NCI-H526 treated with DMSO at 0.1 percent for 48 hours (cell line): ENCODE results near the gene KRT35.
"Not testable (repeated sequence)": the region's sequence is repeated elsewhere in the genome, so short reads cannot be mapped to it uniquely, and the experiment has no call there.

Source experiments
- DNase-seq: peaks from one replicate; lab custom pipeline; 2025; lab: John Stamatoyannopoulos, UW

Gene KRT35

DNA sequence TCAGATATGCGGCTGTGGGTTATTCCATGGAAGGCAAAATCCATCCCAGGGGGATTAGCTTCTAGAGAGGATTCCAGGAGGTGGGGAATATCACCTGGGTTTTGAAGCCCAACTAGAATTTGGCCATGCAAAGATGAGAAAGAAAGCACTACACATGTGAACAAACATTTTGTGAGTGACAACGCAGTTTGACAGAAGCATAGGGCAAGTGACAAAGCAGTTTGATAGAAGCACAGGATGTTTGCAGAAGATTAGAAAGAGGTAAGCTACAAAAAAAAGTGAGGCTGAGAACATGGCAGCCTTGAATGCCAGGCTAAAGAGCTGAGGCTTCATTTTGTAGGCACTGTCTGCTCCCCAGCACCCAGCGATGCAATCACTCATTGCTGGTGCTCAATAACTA, 27.9 kb downstream of the KRT35 start:
- no peak for DNase-seq

DNA sequence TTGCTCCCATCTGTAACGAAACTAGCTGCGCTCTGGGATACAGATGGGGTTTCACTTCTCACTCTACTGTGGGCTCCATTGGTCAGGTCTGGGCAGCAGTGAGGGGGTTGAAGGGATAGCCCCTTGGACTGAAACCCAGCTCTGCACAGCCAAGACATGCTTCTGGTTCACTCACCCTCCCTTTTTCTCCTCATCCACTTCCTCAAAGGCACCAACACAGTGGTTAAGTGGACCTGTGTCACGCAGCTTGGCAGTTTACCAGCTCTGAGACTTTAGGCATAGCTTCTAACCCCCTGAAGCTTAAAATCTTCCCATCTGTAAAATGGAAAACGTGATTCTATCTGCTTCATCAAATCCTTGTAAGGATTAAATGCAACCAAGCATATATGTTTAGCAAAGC, 28.7 kb downstream of the KRT35 start:
- no peak for DNase-seq

DNA sequence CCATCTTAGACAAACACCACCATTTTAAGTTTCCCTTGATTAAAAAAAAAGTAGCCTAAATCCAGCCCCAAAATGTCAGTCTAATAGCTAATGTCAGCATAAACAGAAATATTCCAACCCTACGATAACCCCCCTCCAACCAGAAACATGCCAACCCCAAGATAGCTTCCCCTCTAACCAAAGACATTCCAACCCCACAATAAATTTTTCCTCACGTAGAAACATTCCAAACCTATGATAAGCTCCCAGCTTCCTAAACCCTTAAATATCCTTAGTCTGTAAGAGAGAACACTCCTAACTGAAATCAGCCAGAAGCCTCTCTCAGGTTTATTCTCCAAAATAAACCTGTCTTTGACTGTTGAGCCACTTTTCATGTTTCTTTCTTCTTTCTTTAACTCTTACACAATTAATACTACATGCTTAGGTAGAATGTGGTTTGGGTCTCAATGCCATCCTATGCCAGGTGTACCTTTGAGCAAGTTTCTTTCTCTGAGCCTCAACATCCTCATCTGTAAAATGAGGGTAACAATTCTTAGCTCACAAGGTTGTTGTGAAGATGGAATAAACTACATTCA, 29.7 kb downstream of the KRT35 start:
- no peak for DNase-seq

DNA sequence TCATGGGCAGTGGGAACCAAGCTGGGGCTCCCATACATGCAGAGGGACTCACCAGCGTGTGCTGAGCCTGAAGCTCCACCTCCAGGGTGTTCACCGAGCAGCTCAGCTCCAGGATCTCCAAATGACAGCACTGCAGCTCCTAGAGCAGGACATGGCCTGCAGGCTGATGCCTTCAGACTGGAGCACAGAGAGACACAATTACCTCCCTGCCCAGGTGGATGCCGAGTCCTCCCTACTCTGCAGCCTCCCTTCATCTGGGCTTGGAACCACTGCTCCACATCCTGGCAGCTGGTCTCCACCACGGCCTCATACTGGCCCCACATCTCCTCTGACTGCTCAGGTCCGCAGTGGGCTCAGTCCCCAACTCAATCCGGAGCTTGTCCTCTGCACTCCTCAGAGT, 31.9 kb downstream of the KRT35 start:
- DNase-seq = no peak

DNA sequence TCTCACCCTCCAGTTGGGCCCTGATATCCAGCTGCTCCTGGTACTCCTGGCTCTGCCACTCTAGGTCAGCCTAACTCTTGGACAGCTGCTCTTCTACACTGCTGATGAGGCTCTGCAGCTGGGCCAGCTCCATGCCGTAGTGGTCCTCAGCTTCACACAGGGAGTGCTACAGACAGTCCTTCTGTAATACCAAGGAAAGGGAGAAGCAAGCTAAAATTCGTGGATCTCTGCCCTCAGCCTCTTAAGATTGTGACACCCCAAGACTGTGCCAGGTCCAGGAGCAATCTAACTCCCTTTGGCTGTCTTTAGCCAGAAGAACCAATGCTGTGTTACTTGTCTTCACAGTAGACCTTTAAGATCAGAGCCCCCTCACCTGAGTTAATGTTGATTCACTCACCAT, 32.4 kb downstream of the KRT35 start:
- DNase-seq = no peak

DNA sequence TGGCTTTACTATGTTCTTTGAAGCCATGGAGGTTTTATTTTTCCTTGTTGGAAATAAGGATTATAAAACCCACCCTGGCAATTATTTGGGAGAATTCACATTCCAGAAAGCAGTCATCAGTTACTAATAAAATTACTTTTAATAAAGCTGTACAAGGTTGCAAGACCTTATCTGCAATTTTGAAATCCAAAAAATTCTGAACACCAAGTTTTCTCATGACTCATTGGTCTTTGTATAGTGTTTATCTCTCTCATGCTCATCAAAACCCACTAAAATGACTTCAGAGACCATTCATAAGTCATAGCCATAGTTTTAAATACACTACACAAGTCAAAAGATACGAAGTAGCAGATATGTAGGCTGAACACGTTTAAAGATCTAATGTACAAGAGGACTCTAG, 34.1 kb downstream of the KRT35 start:
- no peak for DNase-seq

DNA sequence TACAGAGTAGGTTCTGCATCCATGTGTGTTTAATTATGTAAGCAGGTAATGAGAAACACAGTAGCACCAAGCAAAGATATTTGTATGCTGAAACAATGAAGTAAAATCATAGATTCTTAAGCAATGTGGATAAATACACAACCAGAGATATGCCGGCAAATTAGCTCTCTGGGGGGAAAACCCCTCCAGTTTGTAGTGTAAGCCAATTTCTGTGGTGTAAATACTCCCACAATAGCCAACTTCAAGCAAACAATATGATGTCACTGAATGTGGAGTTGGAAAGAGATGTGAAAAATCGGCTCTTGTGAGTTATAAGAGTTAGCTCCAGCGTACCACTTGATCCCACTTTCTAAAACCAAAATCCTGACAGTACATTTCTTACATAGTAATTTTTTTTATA, 36.3 kb downstream of the KRT35 start:
- DNase-seq = no peak

DNA sequence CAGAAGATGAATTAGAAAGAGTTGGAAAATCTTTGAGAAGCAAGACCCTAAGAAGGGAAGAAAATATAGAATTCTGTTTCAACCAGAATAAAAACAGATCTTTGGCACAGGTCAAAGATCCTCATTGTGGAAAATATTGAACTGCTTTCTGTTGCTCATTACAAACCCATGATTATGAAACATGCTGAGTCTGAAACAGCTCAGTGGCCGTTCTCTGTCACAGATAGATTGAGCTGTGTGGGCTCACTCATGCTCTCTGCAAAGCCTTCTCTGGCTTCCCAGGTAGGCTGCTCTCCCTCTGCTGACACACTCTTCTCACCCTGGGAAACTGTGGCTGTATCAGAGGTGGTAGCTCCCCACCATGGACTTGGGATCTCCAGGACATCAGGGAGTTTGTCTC, 36.8 kb downstream of the KRT35 start:
- no peak for DNase-seq

DNA sequence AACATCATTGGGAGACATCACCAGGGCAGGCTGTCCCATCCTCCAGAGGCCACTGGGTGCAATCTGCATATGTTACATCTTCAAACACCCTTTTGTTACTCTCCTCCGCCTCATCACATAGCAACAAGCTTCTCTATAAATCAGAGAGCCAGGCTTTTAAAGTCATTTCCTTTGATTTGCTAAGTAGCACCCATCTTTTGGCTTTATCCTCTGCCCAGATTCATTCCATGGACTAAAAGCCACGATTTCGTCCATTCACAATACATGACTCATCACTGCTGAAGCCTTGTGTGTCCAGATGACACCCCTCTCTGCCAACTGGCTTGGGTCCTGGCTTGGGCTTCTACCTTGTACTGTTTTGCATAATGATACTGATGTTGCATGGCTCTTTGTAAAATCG, 38.2 kb downstream of the KRT35 start:
- no peak for DNase-seq

DNA sequence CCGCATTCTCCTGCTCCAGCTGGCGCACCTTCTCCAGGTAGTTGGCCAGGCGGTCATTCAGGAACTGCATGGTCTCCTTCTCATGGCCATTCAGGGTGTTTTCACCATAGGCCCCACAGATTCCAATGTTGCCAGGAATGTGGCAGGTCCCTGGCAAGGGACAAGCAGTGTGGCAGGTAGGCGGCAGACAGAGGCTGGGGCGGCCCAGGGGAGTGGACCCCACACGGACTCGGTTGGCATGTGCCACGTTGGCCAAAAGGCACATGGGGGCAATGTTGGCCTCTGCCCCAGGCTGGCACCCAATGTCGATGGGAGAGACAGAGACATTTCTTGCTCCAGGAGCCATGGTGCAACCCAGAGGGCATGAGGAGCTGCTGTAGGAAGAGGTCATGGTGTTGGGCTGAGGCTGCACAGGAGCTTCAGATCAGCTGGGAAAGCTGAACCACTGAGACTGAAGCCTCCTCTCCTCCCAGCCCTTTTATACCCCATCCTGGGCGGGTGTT, 40.4 kb downstream of the KRT35 start, which contains the start of gene KRT38:
Gene KRT38 (minus strand): TSS at position 453 of the 503 bp plus-strand sequence. CDS start 62 bp downstream, at position 391.
- DNase-seq = no peak

DNA sequence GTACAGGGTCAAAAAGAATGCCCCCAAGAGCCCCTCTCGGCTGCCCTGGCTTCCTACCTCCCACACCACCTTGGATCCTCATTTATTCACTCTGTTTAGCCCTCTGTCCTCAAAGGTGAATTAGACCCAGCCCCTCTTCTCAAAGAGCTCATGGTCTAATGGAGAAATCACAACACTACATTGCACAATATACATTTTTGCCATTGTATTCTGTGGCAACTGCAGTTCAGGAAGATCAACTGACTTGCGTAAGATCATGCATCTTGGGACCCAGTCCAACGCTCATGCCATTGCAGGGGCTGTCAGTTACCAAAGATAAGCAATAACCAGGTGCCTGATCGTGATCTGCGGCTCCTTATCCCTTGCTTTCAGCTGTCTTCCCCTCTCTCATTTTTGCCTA, 41.6 kb downstream of the KRT35 start:
- DNase-seq = no peak

DNA sequence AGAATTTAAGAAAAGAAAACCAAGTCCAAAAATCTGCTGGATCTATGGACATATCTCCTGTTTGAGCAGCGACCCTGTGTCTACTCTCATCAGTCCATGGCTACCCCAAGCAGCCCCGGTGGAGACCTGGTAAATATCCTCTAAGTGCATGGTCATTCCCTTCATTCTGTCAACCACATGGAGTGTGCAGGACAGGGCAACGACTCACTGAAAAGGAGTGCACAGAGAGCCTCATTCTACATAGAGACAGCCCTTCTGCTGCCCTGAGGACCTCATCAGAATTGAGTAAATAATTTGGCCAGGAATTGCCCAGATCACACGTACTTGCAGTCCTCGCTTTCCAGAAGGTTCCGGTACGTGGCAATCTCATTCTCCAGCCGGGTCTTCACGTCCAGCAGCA, 43.2 kb downstream of the KRT35 start:
- no peak for DNase-seq

DNA sequence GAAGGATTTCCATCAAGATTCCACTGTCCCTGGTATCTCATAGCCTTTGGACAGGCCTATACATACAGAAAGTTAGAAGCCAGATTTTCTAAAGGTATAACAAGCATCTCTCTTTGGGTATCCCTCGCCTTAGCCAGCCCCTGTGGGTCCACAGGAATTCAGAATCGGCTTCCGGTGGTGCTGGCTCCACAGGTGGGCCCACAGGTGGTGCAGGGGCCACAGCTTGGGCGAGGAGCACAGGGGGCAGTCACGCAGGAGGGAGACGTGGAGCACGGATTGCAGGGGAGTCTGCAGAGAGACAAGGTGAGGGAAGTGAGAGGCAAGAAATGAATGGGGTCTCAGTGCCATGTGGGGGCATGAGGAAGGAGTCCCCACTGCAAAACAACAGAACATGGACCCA, 43.7 kb downstream of the KRT35 start:
- DNase-seq = no peak

DNA sequence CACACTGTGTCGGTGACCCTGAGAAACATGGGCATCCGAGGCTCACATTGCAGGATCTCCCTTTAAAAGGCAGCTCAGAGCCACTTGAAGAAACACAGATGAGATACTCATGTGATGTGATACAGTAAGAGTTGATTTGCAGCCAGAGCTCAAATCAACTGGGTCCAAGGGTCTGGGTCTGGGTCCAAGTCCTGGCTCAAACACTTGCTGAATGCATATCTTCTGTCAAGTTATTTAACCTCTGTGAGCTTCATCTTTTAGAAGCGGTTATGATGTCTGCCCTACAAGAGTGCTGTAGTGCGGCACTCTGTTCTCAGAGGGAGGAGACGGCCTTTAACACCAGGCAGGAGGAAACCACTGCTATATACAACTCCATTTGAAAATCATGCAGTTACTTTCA, 46.5 kb downstream of the KRT35 start:
- DNase-seq = no peak

DNA sequence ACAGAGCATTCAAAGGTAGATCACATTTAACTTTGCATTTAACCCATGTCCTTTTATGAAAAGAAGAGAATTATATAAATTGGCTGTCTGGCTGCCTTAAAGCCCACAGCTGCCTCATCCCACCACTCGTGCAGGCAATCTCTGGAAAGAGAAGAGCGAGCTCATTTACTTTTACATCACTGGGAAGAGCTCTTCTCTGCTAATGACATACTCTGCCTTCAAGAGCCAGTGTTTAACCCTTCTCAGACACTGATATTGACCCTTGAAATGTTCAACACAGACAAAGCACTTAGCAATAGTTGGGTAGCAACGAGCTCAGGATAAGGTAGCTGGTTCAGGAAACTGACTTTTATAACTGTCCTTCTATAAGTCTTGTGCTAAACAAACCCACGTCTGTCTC, 46.9 kb downstream of the KRT35 start:
- DNase-seq = no peak

DNA sequence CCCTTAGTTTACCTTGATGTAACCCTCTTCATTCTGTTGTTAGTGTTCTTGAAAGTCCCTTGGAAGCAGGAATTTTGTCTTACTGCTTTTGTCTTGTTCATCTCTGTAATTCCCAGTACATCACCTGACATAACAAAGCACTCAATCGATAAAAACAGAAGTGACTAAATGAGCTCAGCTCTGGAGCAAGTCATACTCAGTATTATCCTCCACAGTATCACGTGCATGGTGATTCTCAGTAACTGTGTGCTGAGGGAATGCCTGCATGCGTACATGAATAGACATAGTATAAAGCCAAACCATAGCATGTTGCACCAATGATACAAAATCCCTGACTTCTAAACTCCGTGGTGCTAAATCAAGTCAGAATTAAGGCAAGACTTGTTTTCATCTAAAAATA, 47.4 kb downstream of the KRT35 start:
- DNase-seq = no peak

DNA sequence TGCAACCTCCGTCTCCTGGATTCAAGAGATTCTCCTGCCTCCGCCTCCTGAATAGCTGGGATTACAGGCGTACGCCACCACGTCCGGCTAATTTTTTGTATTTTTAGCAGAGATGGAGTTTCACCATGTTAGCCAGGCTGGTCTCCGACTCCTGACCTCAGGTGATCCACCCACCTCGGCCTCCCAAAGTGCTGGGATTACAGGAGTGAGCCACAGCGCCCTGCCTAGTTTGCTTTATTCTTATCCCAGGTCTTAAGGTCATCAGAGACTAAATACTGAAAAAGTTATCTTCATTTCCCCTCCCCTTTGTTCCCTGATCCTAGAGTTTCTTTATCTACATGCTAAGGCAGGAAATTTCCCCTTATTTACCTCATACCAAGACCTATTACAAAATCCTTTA, 50.6 kb downstream of the KRT35 start:
- not testable (repeated sequence) for DNase-seq

DNA sequence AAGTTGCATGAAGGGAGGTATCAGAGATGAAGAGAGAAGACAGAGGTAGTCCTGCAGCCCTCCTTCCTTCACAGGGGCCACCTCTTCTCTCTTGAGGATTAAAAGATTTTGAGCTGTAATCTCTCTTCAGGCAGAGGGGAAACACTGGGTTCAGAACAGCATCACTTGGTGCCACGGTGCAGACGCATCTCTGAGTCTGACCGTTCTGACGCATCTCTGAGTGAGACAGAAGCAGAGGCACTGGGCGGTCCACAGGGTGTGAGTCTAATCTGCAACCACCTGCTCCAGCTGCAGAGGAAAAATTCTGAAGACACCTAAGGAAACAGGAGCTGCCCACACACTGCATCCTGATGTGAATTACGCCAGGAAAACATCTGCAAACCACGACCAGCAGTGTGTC, 51.3 kb downstream of the KRT35 start:
- no peak for DNase-seq

DNA sequence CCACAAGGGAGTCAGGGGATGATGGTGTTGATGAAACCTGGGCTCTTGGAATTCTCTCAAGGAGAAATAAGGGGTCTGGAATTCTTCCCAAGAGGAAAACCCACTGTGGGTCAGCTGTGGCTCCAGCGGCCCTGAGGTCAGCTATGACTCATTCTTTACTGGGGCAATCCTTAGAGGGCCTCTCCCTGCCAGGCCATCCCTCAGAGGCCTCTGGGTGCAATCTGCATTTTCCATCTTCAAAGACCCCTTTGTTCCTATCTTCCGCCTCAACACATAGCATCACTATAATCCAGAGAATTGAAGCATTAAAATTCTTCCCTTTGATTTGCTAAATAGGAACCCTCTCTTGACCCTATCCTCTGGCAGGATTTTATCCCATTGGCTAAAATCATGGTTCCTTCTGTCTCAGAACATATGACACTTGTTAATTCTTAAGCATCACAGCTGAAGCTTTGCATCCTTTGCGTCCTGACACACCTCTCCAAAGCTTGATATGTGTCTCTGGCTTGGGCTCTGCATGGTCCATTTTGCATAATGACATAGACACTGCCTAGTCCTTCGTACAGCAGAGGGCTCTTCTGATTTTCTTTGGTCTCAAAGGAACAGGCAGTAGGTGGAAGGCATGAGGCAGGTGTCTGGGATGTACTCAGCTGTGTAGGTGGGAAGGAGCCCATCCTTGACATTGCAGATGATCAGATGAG, 52.2 kb downstream of the KRT35 start:
- DNase-seq = no peak
